B cell (primary cell): ENCODE measurements around the gene ICAM5. TPM values are rescaled to one million over a fixed set of nuclear protein-coding genes. Genes with fewer than 3 reads are reported as not detected.

Experiments used
- ATAC-seq: fragments of 200-7000 bp; cut with Tn5 transposase; one replicate; pipeline ENCODE4 v1.10.0; 2021; ENCODE audit warnings: low read depth, mild to moderate bottlenecking, moderate number of reproducible peaks, moderate library complexity
- CTCF ChIA-PET: fragments of 350-600 bp; sonication (Branson Sonifier 250); formaldehyde crosslinking; loops from one replicate; lab custom pipeline; 2021; ENCODE audit warnings: antibody characterized with exemption, inconsistent platforms; lab: Charles Lee
- POLR2A ChIA-PET: fragments of 350-600 bp; sonication (Branson Sonifier 250); formaldehyde crosslinking; loops from one replicate; lab custom pipeline; 2021; ENCODE audit warnings: antibody characterized with exemption; lab: Charles Lee
- DNase-seq: peaks from one replicate; pipeline ENCODE4 v3.0.0; 2013
- H2AFZ ChIP-seq: 2 replicates; pipeline ENCODE4 v1.6.1; 2012; ENCODE audit warnings: mild to moderate bottlenecking, low read depth, low read length; ENCODE audit not compliant: insufficient read depth, poor library complexity, severe bottlenecking
- H3K27ac ChIP-seq, 2 donors: 1 replicate in 1 of 2; 2 replicates in 1 of 2; pipeline ENCODE4 v1.5.1; 2012 to 2013; ENCODE audit warnings: low read length in 2 of 2, mild to moderate bottlenecking in 2 of 2, moderate library complexity in 1 of 2
- H3K27me3 ChIP-seq, 4 experiments: fragments of 200-600 bp in 1 of 4; sonication (generic) in 1 of 4; replicated peaks in 1 of 4; 1 replicate in 2 of 4; 2 replicates in 2 of 4; pipeline versions ENCODE4 v1.6.1 to v1.7.0; 2013 to 2016; ENCODE audit warnings: low read length in 3 of 4, mild to moderate bottlenecking in 2 of 4, mixed read lengths in 1 of 4, moderate library complexity in 1 of 4; ENCODE audit not compliant: insufficient read depth in 4 of 4, control insufficient read depth in 3 of 4; ENCODE audit errors: control extremely low read depth in 1 of 4
- H3K36me3 ChIP-seq, 2 experiments: replicated peaks in 1 of 2; 1 replicate in 1 of 2; 2 replicates in 1 of 2; pipeline versions ENCODE4 v1.6.1 to v1.7.1; 2013; ENCODE audit warnings: low read length in 1 of 2; ENCODE audit not compliant: insufficient read depth in 2 of 2, control insufficient read depth in 1 of 2; ENCODE audit errors: control extremely low read depth in 1 of 2, extremely low read depth in 1 of 2
- H3K4me1 ChIP-seq, 2 donors: fragments of 200-600 bp in 1 of 2; sonication (generic) in 1 of 2; 1 replicate in 1 of 2; 2 replicates in 1 of 2; pipeline versions ENCODE4 v1.5.1 to v1.6.1; 2013 to 2017; ENCODE audit warnings: low read length in 2 of 2; ENCODE audit not compliant: control insufficient read depth in 2 of 2, insufficient read depth in 2 of 2
- H3K4me2 ChIP-seq: replicated peaks from 2 replicates; pipeline ENCODE3; 2012; ENCODE audit warnings: mild to moderate bottlenecking, low read depth, low read length; ENCODE audit not compliant: poor library complexity, severe bottlenecking
- H3K4me3 ChIP-seq, 5 experiments: fragments of 200-600 bp in 1 of 5; sonication (generic) in 1 of 5; 1 replicate in 3 of 5; 2 replicates in 2 of 5; pipeline versions ENCODE4 v1.5.1 to v1.7.0; 2011 to 2016; ENCODE audit warnings: low read length in 4 of 5, mild to moderate bottlenecking in 4 of 5, low read depth in 2 of 5, control low read depth in 1 of 5, moderate library complexity in 1 of 5; ENCODE audit not compliant: insufficient read depth in 1 of 5; ENCODE audit errors: control extremely low read depth in 1 of 5, extremely low read depth in 1 of 5
- H3K79me2 ChIP-seq: fragments of 200-600 bp; sonication (generic); one replicate; pipeline ENCODE4 v1.6.0; 2016; ENCODE audit warnings: low read length; ENCODE audit not compliant: control insufficient read depth, insufficient read depth
- H3K9ac ChIP-seq: fragments of 200-600 bp; sonication (generic); 2 replicates; pipeline ENCODE4 v1.6.1; 2017; ENCODE audit warnings: mild to moderate bottlenecking, low read length, moderate library complexity
- H3K9me3 ChIP-seq, 3 donors: one replicate each; pipeline versions ENCODE4 v1.6.1 to v1.7.1; 2013; ENCODE audit warnings: low read length in 2 of 3; ENCODE audit not compliant: control insufficient read depth in 2 of 3, insufficient read depth in 1 of 3; ENCODE audit errors: control extremely low read depth in 1 of 3
- H4K20me1 ChIP-seq: 2 replicates; pipeline ENCODE4 v1.6.0; 2012; ENCODE audit warnings: mild to moderate bottlenecking, low read length; ENCODE audit not compliant: insufficient read depth, control insufficient read depth, poor library complexity, severe bottlenecking
- H3K27ac Mint-ChIP-seq: one replicate; pipeline ENCODE4 v1.8.0; 2021; ENCODE audit warnings: mixed read lengths
- H3K27me3 Mint-ChIP-seq: one replicate; pipeline ENCODE4 v1.8.0; 2021; ENCODE audit warnings: mixed read lengths
- H3K4me1 Mint-ChIP-seq: one replicate; pipeline ENCODE4 v1.8.0; 2021; ENCODE audit warnings: mixed read lengths
- H3K4me3 Mint-ChIP-seq: one replicate; pipeline ENCODE4 v1.8.0; 2021; ENCODE audit warnings: mixed read lengths
- H3K9me3 Mint-ChIP-seq: one replicate; pipeline ENCODE4 v1.8.0; 2022; ENCODE audit warnings: mixed read lengths; ENCODE audit not compliant: insufficient read depth
- EZH2 ChIP-seq: IDR thresholded peaks from 2 replicates; pipeline ENCODE4 v1.6.1; 2012; ENCODE audit warnings: borderline replicate concordance, low read depth, mild to moderate bottlenecking, moderate library complexity, low read length; ENCODE audit not compliant: insufficient read depth, poor library complexity, severe bottlenecking
- WGBS: methylation state at CpG from one replicate; pipeline ENCODE4 v1.1.5; 2013; ENCODE audit warnings: missing lambda C conversion rate; ENCODE audit not compliant: insufficient coverage; 5-methylcytosine and 5-hydroxymethylcytosine counted together
- intact Hi-C: fragments of 100-400 bp; cut with micrococcal nuclease; formaldehyde crosslinking; loops from one replicate; pipeline ENCODE4 v1.10.0; 2022
- polyA plus RNA-seq: library from polyadenylated mRNA; depleted of rRNA; stranded (reverse); fragments of >200 nt; gene quantifications from 2 replicates; pipeline ENCODE4 v1.2.3, GENCODE V29; 2012
- total RNA-seq, 2 donors: library from RNA; stranded (reverse); fragments of 120-200 nt in 1 of 2; gene quantifications; 1 replicate in 1 of 2; 2 replicates in 1 of 2; pipeline versions ENCODE4 v1.2.3 to v1.2.4, GENCODE V29; 2013 to 2022
- TF ChIP-seq, protein P1 (sequence below): fragments of 200-600 bp; IDR thresholded peaks from one replicate; pipeline ENCODE4 v1.8.0; 2022; ENCODE audit warnings: antibody characterized with exemption, mild to moderate bottlenecking

The ICAM5 gene
- total and polyA plus RNA-seq, 2 donors (not counting 1 experiment from before 2014, with no cell fraction given): 0.54 TPM; not detected in 1

DNA sequence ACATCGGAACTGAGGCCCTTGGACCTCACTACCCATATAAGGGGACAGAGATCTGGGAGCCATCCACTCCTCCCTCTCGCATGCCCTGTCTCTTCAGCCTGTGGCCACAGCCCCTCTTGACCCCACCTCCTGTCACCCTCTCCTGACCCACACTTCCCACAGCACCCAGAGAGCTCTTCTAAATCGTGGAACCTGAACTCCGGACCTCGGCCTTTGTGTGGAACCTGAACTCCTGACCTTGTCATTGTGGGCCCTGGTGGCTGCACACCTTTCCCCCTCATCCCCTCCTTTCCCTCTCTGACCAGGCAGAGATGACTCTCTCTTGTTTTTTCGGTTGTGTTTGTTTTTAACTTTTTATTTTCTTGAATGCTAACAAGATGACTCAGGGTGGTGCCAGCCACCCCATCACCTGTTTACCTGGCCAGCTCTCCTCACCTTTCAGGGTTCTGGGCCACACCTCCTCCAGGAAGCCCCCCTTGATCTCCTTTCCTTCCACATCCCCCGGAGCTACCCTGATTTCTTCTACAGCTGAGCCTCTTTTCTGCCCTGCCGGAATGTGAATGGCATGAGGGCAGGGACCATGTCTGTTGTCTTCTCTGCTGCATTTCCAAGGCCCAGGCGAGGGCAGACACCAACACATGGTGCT lies 32.7 kb upstream of the ICAM5 start:
- no peak overlapping the region for H2AFZ ChIP-seq
- no peak overlapping the region for H3K9ac ChIP-seq
- intact Hi-C loops: no loop called here
- peaks cover 6 to 11% of the 10 kb centered on the region in 2 donors for H3K4me1 ChIP-seq
- H3K27ac Mint-ChIP-seq: no peak overlapping the region
- no peak for ATAC-seq
- ChIA-PET CTCF (interaction anchor here (0.6 to 7.9 kb wide), 4 partner anchors 12 to 327 kb away, joined by 3 to 268 read pairs (median 50); partner anchors contain the start of gene ICAM1), POLR2A (interaction anchor here (1.1 kb wide), 1 partner anchor 23 kb away, joined by 4 read pairs; no protein-coding TSS in a partner anchor)
- WGBS: 92% methylated on average over 8 of the region's 9 CpGs
- no peak overlapping the region for H3K4me2 ChIP-seq
- H3K27ac ChIP-seq: no peak overlapping the region
- H3K4me3 ChIP-seq: no peak overlapping the region
- peaks cover 18% of the 10 kb centered on the region for H3K79me2 ChIP-seq
- H3K9me3 ChIP-seq: no peaks in the 10 kb centered on the region
- H3K36me3 ChIP-seq: peaks cover 0 to 41% of the 10 kb centered on the region in 2 experiments
- peaks cover 12% of the 10 kb centered on the region for H3K4me1 Mint-ChIP-seq
- TF ChIP-seq, protein P1, sequence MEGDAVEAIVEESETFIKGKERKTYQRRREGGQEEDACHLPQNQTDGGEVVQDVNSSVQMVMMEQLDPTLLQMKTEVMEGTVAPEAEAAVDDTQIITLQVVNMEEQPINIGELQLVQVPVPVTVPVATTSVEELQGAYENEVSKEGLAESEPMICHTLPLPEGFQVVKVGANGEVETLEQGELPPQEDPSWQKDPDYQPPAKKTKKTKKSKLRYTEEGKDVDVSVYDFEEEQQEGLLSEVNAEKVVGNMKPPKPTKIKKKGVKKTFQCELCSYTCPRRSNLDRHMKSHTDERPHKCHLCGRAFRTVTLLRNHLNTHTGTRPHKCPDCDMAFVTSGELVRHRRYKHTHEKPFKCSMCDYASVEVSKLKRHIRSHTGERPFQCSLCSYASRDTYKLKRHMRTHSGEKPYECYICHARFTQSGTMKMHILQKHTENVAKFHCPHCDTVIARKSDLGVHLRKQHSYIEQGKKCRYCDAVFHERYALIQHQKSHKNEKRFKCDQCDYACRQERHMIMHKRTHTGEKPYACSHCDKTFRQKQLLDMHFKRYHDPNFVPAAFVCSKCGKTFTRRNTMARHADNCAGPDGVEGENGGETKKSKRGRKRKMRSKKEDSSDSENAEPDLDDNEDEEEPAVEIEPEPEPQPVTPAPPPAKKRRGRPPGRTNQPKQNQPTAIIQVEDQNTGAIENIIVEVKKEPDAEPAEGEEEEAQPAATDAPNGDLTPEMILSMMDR: no peak
- TF ChIP-seq EZH2: no peak
- peaks cover 5% of the 10 kb centered on the region for H4K20me1 ChIP-seq
- no peaks in the 10 kb centered on the region for H3K27me3 Mint-ChIP-seq
- no peak for DNase-seq
- H3K9me3 Mint-ChIP-seq: no peaks in the 10 kb centered on the region
- no peaks in the 10 kb centered on the region for H3K27me3 ChIP-seq
- H3K4me3 Mint-ChIP-seq: no peak overlapping the region

DNA sequence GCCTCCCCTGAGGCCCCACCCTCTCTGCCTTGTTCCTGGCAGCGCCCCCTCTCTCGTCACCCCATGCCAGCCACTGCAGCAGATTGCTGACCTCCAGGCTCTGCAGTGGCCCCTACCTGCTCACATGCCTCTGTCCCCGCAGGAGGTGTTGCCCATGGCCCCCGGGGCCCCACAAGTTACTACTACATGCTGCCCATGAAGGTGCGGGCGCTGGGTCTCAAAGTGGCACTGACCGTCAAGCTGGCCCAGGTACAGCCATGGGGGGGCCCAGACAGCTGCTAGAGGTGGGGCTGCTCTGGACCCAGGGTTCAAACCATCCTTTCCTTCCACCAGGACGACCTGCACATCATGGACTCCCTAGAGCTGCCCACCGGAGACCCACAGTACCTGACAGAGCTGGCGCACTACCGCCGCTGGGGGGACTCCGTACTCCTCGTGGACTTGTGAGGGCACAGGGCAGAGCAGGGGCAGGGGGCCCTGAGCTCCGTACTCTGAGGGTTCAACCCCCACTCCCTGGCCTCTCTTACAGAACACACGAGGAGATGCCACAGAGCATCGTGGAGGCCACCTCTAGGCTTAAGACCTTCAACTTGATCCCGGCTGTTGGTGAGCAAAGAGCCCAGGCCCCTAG lies 31.6 kb upstream of the ICAM5 start:
- WGBS: 95% methylated on average over 17 of the region's 18 CpGs
- Mint-ChIP-seq H3K4me1 (peaks cover 3% of the 10 kb centered on the region), H3K9me3 (no peaks in the 10 kb centered on the region), H3K27me3 (no peaks in the 10 kb centered on the region), H3K27ac (no peak overlapping the region), H3K4me3 (no peak overlapping the region)
- no peak overlapping the region for H3K4me3 ChIP-seq
- no peak overlapping the region for H3K9ac ChIP-seq
- H2AFZ ChIP-seq: no peak overlapping the region
- no peaks in the 10 kb centered on the region for H4K20me1 ChIP-seq
- H3K4me1 ChIP-seq: peaks cover 0 to 3% of the 10 kb centered on the region in 2 donors
- DNase-seq: no peak
- TF ChIP-seq, protein P1: no peak
- TF ChIP-seq EZH2: no peak
- peaks cover 7% of the 10 kb centered on the region for H3K79me2 ChIP-seq
- ChIA-PET POLR2A (interaction anchor here (0.6 to 1.0 kb wide), 3 partner anchors 12 to 152 kb away, joined by 3 to 15 read pairs (median 3); partner anchors contain the start of genes ICAM1 and PPAN), CTCF (interaction anchor here (0.6 to 7.9 kb wide), 40 partner anchors 8 to 328 kb away, joined by 3 to 268 read pairs (median 4); partner anchors contain the start of genes CDC37, DNMT1, ICAM1 and ICAM4)
- H3K27me3 ChIP-seq: no peaks in the 10 kb centered on the region
- ATAC-seq: no peak
- peaks cover 0 to 41% of the 10 kb centered on the region in 2 experiments for H3K36me3 ChIP-seq
- no peak overlapping the region for H3K4me2 ChIP-seq
- no peaks in the 10 kb centered on the region for H3K9me3 ChIP-seq
- no peak overlapping the region for H3K27ac ChIP-seq
- intact Hi-C loops: no loop called here
